Middle frontal gyrus (tissue), 1 donor: Measurements from ENCODE around the gene HSPB2.
"Not testable (repeated sequence)": the region's sequence is repeated elsewhere in the genome, so short reads cannot be mapped to it uniquely, and the experiment has no call there.

Experiments used
- DNase-seq: peaks from one replicate; pipeline ENCODE4 v3.0.0-alpha.2; 2015; ENCODE audit warnings: low spot score; ENCODE audit errors: extremely low spot score

Gene HSPB2

GRCh38 chr11:111913031-111913861 is 712 bp downstream of the HSPB2 start:
- no peak for DNase-seq

DNA sequence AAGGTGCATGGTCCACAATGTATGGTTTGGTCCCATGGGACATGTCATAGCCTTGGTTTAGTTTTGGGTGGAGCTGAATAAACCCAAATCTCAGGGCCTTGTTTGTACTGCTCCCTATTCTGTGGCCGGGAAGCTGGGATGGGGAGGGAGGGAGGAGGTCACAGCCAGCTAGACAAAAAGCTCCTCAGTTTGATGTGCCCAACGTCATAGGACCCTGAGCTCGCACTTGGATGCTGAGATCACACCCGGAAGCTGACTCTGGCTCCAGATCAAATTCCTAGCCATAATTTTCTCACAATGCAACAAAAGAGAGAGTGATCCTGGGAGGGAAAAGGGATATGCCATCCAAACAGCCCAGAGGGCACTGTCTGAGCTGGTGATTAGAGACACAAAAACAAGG is 1.5 kb downstream of the HSPB2 start:
- peak; percentile 63 for DNase-seq

- no peak for DNase-seq
These were observed 4.2 kb downstream of the HSPB2 start for GRCh38 chr11:111916768-111917167.

- no peak for DNase-seq
These were observed 4.8 kb downstream of the HSPB2 start for GRCh38 chr11:111917312-111917711.

DNA sequence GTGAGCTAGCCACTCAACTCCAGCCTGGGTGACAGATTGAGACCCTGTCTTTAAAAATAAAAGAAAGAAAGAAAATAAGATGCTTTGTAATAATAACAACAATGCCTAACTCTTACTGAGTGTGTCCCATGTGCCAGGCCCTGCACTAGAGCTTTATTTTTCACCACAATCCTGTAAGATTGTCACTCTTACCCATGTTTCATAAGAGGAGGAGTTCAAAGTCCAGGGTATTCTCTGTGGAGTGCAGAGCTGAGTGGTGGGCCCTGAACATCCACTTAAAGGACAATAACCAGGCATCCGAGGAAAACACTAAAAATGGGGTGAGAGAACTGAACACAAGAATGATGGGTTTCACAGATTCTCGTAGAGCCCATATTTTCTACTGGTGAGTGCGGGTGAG is 5.3 kb downstream of the HSPB2 start:
- DNase-seq = no peak

GRCh38 chr11:111918390-111919256 is 6.1 kb downstream of the HSPB2 start, which contains the start of gene C11orf52:
TSS of gene C11orf52 (plus strand) at chr11:111918913. CDS start at chr11:111918973, 60 bp downstream.
- DNase-seq = no peak

GRCh38 chr11:111920908-111921307 is 8.4 kb downstream of the HSPB2 start:
- DNase-seq = no peak

GRCh38 chr11:111921541-111922230 is 9.2 kb downstream of the HSPB2 start:
- DNase-seq = no peak

GRCh38 chr11:111922803-111923202 is 10.3 kb downstream of the HSPB2 start:
- DNase-seq = no peak

GRCh38 chr11:111923351-111923788 is 10.8 kb downstream of the HSPB2 start:
- no peak for DNase-seq

DNA sequence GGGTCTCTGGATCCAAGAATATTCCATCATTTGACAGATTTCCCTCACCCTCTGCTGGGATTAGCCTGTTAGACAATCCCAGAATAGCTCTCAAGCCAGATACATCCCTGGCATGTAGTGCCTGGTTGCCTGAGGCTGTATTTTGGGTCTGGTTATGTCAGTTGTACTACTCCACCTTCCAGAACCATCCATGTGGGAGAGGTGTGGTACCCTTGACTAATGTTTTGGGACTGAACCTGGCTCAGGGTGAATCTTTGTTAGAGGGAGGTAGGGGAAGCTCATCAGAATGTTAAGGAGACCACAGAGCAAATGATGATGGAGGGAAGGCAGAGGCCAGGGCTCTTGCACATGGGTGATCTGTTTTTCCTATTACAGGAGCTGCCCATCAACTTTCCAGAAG is 11.4 kb downstream of the HSPB2 start:
- no peak for DNase-seq

GRCh38 chr11:111925953-111926352 is 13.4 kb downstream of the HSPB2 start:
- no peak for DNase-seq

GRCh38 chr11:111926505-111927391 is 14.2 kb downstream of the HSPB2 start:
- DNase-seq = peak; percentile 94

DNA sequence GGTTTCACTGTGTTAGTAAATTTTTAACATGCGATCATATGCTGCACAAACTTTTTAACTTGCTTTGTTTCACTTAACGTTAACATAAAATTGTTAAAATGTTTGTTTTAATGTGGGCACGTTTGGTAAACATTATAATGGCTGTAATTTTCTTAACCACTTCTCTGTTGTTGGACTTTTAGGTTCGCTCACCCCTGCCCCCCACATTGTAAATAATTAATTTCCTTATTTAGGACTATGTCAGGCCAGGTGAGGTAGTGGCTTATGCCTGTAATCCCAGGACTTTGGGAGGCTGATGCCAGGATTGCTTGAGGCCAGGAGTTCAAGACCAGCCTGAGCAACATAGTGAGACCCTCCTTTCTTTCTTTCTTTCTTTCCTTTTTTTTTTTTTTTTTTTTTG is 17.9 kb downstream of the HSPB2 start:
- DNase-seq = no peak

DNA sequence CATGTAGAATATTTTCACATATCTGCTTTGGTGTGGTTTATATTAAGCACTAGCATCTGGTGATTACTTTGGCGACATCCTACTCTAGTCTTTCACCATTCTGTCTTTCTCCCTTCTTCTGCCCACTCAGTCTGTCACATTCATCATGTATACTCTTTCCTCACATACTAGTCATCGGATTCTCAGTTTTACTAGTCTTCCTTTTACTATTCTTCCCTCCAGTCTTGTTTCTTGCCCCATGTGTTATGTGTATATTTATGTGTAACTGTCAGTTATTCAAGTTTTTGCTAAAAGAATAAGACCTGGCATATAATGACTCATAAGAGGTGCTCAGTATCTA is 20.0 kb downstream of the HSPB2 start:
- no peak for DNase-seq

GRCh38 chr11:111933176-111933575 is 20.6 kb downstream of the HSPB2 start:
- not testable (repeated sequence) for DNase-seq

- DNase-seq = no peak
These were observed 21.3 kb downstream of the HSPB2 start for GRCh38 chr11:111933872-111934271.

DNA sequence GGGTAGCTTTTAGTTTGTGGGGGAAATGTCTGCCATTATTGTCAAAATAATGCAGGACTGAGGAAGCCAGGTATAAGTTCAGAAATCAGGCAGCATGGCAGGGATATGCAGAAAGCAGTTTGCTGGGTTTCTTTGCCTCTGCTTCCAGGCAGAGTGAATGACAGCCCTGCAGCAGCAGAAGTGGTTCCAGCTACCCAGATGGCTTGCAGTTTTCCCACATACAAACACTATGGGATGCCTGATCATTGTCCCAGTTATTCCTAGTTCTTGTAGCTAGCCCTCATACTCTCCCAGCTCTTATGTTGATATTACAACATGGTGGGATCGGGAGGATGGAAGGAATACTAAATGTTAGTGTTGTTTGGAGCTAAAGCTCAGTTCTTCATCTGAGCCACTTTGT is 21.8 kb downstream of the HSPB2 start:
- DNase-seq = no peak

GRCh38 chr11:111935317-111936039 is 22.9 kb downstream of the HSPB2 start:
- no peak for DNase-seq

DNA sequence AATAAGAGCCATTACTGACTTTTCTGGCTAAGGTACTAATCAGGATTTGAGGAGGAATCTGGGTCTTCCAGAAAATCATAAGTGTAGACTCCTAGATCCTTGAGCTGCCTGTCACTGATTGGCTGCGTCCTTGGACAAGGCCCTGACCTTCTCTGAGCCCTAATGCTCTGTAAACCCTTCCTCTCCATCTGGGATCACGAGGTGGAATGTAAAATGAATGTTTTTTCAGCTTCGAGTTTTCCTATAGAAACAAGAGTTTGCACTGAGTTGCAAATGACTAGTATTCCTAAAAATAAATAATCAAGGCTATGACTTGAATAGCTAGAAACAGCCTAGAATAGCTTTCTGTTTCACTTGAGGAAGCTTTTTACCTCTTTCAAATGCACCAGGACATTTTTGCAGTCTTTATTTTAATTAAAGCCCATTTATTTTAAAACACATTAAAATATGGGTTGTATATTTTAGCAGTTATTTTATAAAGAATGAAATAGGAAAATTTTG is 23.6 kb downstream of the HSPB2 start:
- DNase-seq = no peak
